ENCODE results near the gene CCDC187. TPM values are rescaled to one million over a fixed set of nuclear protein-coding genes. Genes with fewer than 3 reads are reported as not detected.

CCDC187 gene
- polyA plus RNA-seq, 1 donor from 2014 or later, result not detected

- no peaks in the 10 kb centered on the region for H3K9me2 ChIP-seq (ENCODE audit: insufficient read depth, low read length)
- TF ChIP-seq SMC3 (conservative IDR thresholded peaks at IDR 0.05; ENCODE audit: poor library complexity) (no peak), RAD21 (conservative IDR thresholded peaks at IDR 0.05) (no peak), POLR2AphosphoS5 (IDR thresholded peaks at IDR 0.05) (no peak), TAF1 (IDR thresholded peaks at IDR 0.05; ENCODE audit: low read depth) (no peak)
- no peak overlapping the region for H3K4me2 ChIP-seq (ENCODE audit: low read length)
- H3K9ac ChIP-seq (ENCODE audit: low read length), result no peak overlapping the region
- H3F3A ChIP-seq (ENCODE audit: insufficient read depth, low read length, poor library complexity, severe bottlenecking), result no peaks in the 10 kb centered on the region
- H4K20me1 ChIP-seq (ENCODE audit: insufficient read depth), result no peaks in the 10 kb centered on the region
- H3K27ac ChIP-seq (ENCODE audit: low read length), result no peak overlapping the region
- H3K79me2 ChIP-seq (replicated peaks; ENCODE audit: insufficient read depth, low read length), result no peaks in the 10 kb centered on the region
- no peak overlapping the region for H2AFZ ChIP-seq (ENCODE audit: low read depth, low read length)
- H3K27me3 ChIP-seq (ENCODE audit: insufficient read depth, low read depth, low read length), result no peaks in the 10 kb centered on the region
- H3K4me3 ChIP-seq (ENCODE audit: low read length), result no peak overlapping the region
- H3K9me3 ChIP-seq (ENCODE audit: low read length), result no peaks in the 10 kb centered on the region
- H3K36me3 ChIP-seq (ENCODE audit: insufficient read depth, low read length), result no peaks in the 10 kb centered on the region
Measured at GRCh38 chr9:136336156-136336870, 32.4 kb upstream of the CCDC187 start.

DNA sequence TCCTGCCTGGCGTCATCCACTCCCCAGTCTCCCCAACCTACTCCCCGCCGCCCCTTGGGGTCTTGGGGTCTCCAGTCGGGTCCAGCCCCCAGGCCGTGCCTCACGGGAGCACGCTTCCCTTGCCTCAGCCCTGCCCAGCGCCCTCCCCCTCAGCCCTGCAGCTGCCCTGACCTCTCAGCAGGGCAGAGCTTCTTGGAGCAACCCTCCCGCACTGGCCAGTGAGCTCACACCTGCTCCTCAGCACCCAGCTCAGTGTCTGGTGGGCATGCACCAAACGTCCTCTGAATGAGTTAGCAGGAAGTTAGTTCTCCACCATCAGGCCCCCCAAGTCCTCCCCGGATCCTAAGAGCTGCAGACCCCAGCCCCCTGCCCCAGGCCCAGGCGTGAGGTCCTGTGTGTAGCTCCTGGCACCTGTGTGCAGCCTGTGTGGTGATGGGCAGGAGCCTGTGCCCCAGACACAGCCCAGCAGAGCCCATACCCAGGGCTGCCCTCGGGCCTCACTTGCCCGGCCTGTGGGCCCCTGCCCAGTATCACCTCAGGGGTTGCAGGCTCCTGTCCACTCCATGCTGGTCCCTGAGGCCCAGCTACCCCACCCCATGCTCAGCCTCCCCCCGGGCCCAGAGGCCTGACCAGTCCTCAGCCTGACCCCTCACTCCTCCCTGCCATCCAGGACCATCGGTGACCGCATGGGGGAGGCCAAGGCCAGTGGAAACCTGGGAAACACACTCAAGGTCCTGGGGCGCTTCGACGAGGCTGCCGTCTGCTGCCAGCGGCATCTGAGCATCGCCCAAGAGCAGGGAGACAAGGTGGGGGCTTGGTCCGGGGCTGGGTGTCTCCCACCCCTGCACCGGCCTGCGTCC is 31.6 kb upstream of the CCDC187 start:
- no peaks in the 10 kb centered on the region for H3K9me2 ChIP-seq (ENCODE audit: insufficient read depth, low read length)
- no peaks in the 10 kb centered on the region for H3K36me3 ChIP-seq (ENCODE audit: insufficient read depth, low read length)
- H3K27me3 ChIP-seq (ENCODE audit: insufficient read depth, low read depth, low read length), result no peaks in the 10 kb centered on the region
- H3K4me2 ChIP-seq (ENCODE audit: low read length), result no peak overlapping the region
- no peaks in the 10 kb centered on the region for H3K9me3 ChIP-seq (ENCODE audit: low read length)
- TF ChIP-seq REST (IDR thresholded peaks at IDR 0.05; ENCODE audit: borderline replicate concordance), result no peak
- TF ChIP-seq, protein P1, sequence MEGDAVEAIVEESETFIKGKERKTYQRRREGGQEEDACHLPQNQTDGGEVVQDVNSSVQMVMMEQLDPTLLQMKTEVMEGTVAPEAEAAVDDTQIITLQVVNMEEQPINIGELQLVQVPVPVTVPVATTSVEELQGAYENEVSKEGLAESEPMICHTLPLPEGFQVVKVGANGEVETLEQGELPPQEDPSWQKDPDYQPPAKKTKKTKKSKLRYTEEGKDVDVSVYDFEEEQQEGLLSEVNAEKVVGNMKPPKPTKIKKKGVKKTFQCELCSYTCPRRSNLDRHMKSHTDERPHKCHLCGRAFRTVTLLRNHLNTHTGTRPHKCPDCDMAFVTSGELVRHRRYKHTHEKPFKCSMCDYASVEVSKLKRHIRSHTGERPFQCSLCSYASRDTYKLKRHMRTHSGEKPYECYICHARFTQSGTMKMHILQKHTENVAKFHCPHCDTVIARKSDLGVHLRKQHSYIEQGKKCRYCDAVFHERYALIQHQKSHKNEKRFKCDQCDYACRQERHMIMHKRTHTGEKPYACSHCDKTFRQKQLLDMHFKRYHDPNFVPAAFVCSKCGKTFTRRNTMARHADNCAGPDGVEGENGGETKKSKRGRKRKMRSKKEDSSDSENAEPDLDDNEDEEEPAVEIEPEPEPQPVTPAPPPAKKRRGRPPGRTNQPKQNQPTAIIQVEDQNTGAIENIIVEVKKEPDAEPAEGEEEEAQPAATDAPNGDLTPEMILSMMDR (IDR thresholded peaks at IDR 0.05; ENCODE audit: poor library complexity, severe bottlenecking), result no peak
- TF ChIP-seq POLR2AphosphoS5 (IDR thresholded peaks at IDR 0.05), result no peak
- TF ChIP-seq EZH2 (IDR thresholded peaks at IDR 0.05; ENCODE audit: borderline replicate concordance, insufficient read depth, low read length, poor library complexity, severe bottlenecking), result no peak
- TF ChIP-seq MXI1 (conservative IDR thresholded peaks at IDR 0.05; ENCODE audit: poor library complexity, severe bottlenecking), result no peak
- no peak for TF ChIP-seq SMC3 (conservative IDR thresholded peaks at IDR 0.05; ENCODE audit: poor library complexity)
- TF ChIP-seq TAF1 (IDR thresholded peaks at IDR 0.05; ENCODE audit: low read depth), result no peak
- TF ChIP-seq EP300 (conservative IDR thresholded peaks at IDR 0.05; ENCODE audit: poor library complexity, severe bottlenecking), result no peak
- no peak for TF ChIP-seq RAD21 (conservative IDR thresholded peaks at IDR 0.05)
- peaks cover 3% of the 10 kb centered on the region for H3K79me2 ChIP-seq (replicated peaks; ENCODE audit: insufficient read depth, low read length)
- H3K9ac ChIP-seq (ENCODE audit: low read length), result no peak overlapping the region
- no peak overlapping the region for H2AFZ ChIP-seq (ENCODE audit: low read depth, low read length)
- H3K4me3 ChIP-seq (ENCODE audit: low read length), result no peak overlapping the region
- H3F3A ChIP-seq (ENCODE audit: insufficient read depth, low read length, poor library complexity, severe bottlenecking), result no peaks in the 10 kb centered on the region
- H4K20me1 ChIP-seq (ENCODE audit: insufficient read depth), result no peaks in the 10 kb centered on the region
- H3K27ac ChIP-seq (ENCODE audit: low read length), result no peak overlapping the region

All from neural cell (in vitro differentiated cells).